ENCODE measurements around the gene ARHGAP44. TPM values are rescaled to one million over a fixed set of nuclear protein-coding genes. Genes with fewer than 3 reads are reported as not detected.

ARHGAP44 gene
- total RNA-seq, 2 experiments from 2014 or later: 13.7 to 19.9 TPM

DNA sequence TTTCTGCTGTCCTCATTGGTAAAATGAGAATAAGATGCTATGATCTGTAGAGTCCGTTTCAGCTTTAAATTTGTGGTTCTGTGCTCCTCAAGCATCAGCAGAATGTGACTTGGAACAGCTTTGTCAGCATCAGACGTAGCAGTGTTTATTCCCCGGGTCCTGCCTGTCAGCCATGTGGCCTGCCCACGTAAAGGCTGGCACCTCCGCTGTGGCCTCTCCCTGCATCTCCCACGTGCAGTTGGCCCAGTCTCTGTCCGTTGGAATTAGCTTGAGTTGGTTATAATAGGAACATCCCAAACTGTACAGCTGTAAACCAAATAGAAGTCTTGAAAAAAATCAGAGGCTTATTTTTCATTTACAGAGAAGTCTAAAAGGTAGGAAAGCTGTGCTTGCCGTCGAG, 61.7 kb downstream of the ARHGAP44 start:
- no peak overlapping the region for H2AFZ ChIP-seq (ENCODE audit: low read length)
- no peaks in the 10 kb centered on the region for H3K36me3 ChIP-seq (ENCODE audit: insufficient read depth, low read length)
- H3K9me2 ChIP-seq (ENCODE audit: insufficient read depth, low read length): no peaks in the 10 kb centered on the region
- no peak for TF ChIP-seq EZH2phosphoT487 (IDR thresholded peaks at IDR 0.05; ENCODE audit: borderline replicate concordance, low read depth, low read length)
- TF ChIP-seq, protein P1, sequence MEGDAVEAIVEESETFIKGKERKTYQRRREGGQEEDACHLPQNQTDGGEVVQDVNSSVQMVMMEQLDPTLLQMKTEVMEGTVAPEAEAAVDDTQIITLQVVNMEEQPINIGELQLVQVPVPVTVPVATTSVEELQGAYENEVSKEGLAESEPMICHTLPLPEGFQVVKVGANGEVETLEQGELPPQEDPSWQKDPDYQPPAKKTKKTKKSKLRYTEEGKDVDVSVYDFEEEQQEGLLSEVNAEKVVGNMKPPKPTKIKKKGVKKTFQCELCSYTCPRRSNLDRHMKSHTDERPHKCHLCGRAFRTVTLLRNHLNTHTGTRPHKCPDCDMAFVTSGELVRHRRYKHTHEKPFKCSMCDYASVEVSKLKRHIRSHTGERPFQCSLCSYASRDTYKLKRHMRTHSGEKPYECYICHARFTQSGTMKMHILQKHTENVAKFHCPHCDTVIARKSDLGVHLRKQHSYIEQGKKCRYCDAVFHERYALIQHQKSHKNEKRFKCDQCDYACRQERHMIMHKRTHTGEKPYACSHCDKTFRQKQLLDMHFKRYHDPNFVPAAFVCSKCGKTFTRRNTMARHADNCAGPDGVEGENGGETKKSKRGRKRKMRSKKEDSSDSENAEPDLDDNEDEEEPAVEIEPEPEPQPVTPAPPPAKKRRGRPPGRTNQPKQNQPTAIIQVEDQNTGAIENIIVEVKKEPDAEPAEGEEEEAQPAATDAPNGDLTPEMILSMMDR (conservative IDR thresholded peaks at IDR 0.05; ENCODE audit: low read length): no peak
- BruUV-seq (replicated peaks): no TSS peak
- H3K4me1 ChIP-seq (ENCODE audit: insufficient read depth, low read length, poor library complexity, severe bottlenecking): no peaks in the 10 kb centered on the region
- H3K9me3 ChIP-seq (ENCODE audit: low read length): no peaks in the 10 kb centered on the region
- intact Hi-C loops (cut with micrococcal nuclease; ENCODE audit: unreplicated experiment): no loop called here
- H3K79me2 ChIP-seq (ENCODE audit: insufficient read depth, low read depth, low read length): no peaks in the 10 kb centered on the region
- DNase-seq (ENCODE audit: low spot score): no peak
- no peak overlapping the region for H3K27ac ChIP-seq (ENCODE audit: low read depth, low read length, poor library complexity, severe bottlenecking)
- POLR2A ChIA-PET: no interaction called here
- CTCF ChIA-PET (ENCODE audit: unreplicated experiment): no interaction called here
- no peaks in the 10 kb centered on the region for H4K20me1 ChIP-seq (ENCODE audit: insufficient read depth, low read length)
- H3K4me2 ChIP-seq (ENCODE audit: low read length): no peak overlapping the region
- H3K4me3 ChIP-seq (ENCODE audit: low read depth, low read length, poor library complexity, severe bottlenecking): no peak overlapping the region

DNA sequence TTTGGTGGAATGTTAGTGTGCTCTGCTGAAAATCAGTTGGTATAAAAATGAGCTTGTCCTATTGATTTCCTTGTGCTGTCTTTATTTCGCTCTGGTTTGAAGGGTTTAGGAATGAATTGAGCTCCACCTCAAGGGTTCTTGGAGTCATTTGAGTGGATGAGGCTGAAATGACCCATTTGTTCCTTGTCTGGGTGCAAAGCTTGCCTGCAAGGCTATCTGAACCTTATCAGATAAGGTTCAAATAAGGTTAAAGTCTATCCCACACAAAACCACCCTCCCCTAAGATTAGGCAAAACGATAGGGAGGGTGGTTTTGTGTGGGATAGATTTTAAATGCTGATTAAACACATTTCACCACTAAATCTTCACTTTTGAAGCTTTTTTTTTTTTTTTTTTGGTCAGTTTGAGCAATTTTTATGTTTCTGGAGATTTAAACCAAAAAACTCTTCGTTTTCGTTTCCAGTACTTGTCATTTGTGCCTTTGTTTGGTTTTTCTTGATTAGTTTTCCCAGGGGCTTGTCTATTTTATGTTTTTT, 62.7 kb downstream of the ARHGAP44 start:
- CTCF ChIA-PET (ENCODE audit: unreplicated experiment): no interaction called here
- no peaks in the 10 kb centered on the region for H3K9me2 ChIP-seq (ENCODE audit: insufficient read depth, low read length)
- POLR2A ChIA-PET: interaction anchor here (0.6 to 1.1 kb wide), 3 partner anchors 12 to 314 kb away, joined by 3 to 5 read pairs (median 3); no protein-coding TSS in a partner anchor
- no peaks in the 10 kb centered on the region for H3K9me3 ChIP-seq (ENCODE audit: low read length)
- H3K36me3 ChIP-seq (ENCODE audit: insufficient read depth, low read length): no peaks in the 10 kb centered on the region
- BruUV-seq (replicated peaks): no TSS peak
- intact Hi-C loops (cut with micrococcal nuclease; ENCODE audit: unreplicated experiment): no loop called here
- H3K4me3 ChIP-seq (ENCODE audit: low read depth, low read length, poor library complexity, severe bottlenecking): no peak overlapping the region
- no peaks in the 10 kb centered on the region for H3K79me2 ChIP-seq (ENCODE audit: insufficient read depth, low read depth, low read length)
- no peaks in the 10 kb centered on the region for H3K4me1 ChIP-seq (ENCODE audit: insufficient read depth, low read length, poor library complexity, severe bottlenecking)
- no peak for TF ChIP-seq EZH2phosphoT487 (IDR thresholded peaks at IDR 0.05; ENCODE audit: borderline replicate concordance, low read depth, low read length)
- TF ChIP-seq, protein P1 (conservative IDR thresholded peaks at IDR 0.05; ENCODE audit: low read length): no peak
- H3K4me2 ChIP-seq (ENCODE audit: low read length): no peak overlapping the region
- H4K20me1 ChIP-seq (ENCODE audit: insufficient read depth, low read length): no peaks in the 10 kb centered on the region
- no peak for DNase-seq (ENCODE audit: low spot score)
- no peak overlapping the region for H2AFZ ChIP-seq (ENCODE audit: low read length)
- H3K27ac ChIP-seq (ENCODE audit: low read depth, low read length, poor library complexity, severe bottlenecking): no peak overlapping the region

DNA sequence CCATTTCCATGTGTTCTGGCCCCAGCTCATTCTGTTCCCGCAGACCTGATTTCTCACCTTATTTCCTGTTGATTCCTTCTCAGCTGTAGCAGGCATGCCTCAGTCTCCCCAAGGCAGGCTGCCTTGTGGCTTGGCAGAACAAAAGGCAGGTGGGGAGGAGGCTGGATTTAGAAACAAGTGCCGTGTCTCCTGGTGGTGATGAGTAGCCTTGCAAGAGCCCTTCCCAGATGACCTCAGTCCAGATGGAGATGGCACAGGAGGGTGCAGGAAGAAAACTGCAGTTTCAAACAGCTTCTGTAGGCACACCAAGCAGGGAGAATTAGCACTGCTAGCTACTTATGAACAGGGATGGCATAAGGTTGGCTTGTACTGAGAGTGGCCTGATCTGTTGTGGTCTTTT, 64.6 kb downstream of the ARHGAP44 start:
- H3K4me1 ChIP-seq (ENCODE audit: insufficient read depth, low read length, poor library complexity, severe bottlenecking): no peaks in the 10 kb centered on the region
- H3K4me3 ChIP-seq (ENCODE audit: low read depth, low read length, poor library complexity, severe bottlenecking): no peak overlapping the region
- TF ChIP-seq, protein P1 (conservative IDR thresholded peaks at IDR 0.05; ENCODE audit: low read length): no peak
- CTCF ChIA-PET (ENCODE audit: unreplicated experiment): no interaction called here
- H4K20me1 ChIP-seq (ENCODE audit: insufficient read depth, low read length): no peaks in the 10 kb centered on the region
- no peaks in the 10 kb centered on the region for H3K9me2 ChIP-seq (ENCODE audit: insufficient read depth, low read length)
- POLR2A ChIA-PET: interaction anchor here (1.3 kb wide), 1 partner anchor 10 kb away, joined by 3 read pairs; no protein-coding TSS in a partner anchor
- no TSS peak for BruUV-seq (replicated peaks)
- intact Hi-C loops (cut with micrococcal nuclease; ENCODE audit: unreplicated experiment): no loop called here
- DNase-seq (ENCODE audit: low spot score): no peak
- H3K79me2 ChIP-seq (ENCODE audit: insufficient read depth, low read depth, low read length): no peaks in the 10 kb centered on the region
- no peaks in the 10 kb centered on the region for H3K36me3 ChIP-seq (ENCODE audit: insufficient read depth, low read length)
- peaks cover 5% of the 10 kb centered on the region; the same call in 1 of the 2 replicates for H3K9me3 ChIP-seq (ENCODE audit: low read length)
- no peak overlapping the region for H2AFZ ChIP-seq (ENCODE audit: low read length)
- H3K27ac ChIP-seq (ENCODE audit: low read depth, low read length, poor library complexity, severe bottlenecking): no peak overlapping the region
- H3K4me2 ChIP-seq (ENCODE audit: low read length): no peak overlapping the region

All from OCI-LY7 (cell line).